Measurements from ENCODE around the gene IGFBP4.

DNA sequence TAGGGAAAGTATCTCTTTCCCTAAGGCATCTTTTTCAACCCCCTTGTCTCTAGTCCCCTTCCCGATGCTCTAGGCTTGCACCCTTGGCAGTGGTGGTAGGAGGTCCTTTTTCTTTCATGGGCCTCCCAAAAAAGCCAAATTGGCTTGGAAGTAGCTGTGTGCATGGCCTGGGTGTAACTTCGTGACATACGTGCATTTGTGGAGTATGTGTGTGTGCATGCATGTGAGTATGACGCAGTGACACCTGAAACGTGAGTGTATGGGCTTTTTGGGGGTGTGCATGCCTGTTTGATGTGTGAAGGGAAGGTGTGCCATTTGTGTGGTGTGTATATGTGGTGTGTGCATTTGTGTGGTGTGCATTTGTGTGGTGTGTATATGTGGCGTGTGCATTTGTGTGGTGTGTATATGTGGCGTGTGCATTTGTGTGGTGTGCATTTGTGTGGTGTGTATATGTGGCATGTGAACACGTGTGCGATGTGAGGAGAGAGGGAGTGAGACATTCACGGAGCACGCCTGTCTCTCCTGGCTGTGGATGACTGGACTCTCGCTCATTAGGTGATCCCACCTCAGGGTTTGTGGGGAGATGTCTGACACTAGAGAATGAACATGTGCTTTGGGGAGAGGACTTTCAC, 15.7 kb downstream of the IGFBP4 start:
- no peak for TF ChIP-seq POLR2A (IDR thresholded peaks at IDR 0.05)
- TF ChIP-seq, protein P1, sequence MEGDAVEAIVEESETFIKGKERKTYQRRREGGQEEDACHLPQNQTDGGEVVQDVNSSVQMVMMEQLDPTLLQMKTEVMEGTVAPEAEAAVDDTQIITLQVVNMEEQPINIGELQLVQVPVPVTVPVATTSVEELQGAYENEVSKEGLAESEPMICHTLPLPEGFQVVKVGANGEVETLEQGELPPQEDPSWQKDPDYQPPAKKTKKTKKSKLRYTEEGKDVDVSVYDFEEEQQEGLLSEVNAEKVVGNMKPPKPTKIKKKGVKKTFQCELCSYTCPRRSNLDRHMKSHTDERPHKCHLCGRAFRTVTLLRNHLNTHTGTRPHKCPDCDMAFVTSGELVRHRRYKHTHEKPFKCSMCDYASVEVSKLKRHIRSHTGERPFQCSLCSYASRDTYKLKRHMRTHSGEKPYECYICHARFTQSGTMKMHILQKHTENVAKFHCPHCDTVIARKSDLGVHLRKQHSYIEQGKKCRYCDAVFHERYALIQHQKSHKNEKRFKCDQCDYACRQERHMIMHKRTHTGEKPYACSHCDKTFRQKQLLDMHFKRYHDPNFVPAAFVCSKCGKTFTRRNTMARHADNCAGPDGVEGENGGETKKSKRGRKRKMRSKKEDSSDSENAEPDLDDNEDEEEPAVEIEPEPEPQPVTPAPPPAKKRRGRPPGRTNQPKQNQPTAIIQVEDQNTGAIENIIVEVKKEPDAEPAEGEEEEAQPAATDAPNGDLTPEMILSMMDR (IDR thresholded peaks at IDR 0.05): no peak

Measured in lower leg skin (tissue), 3 donors.